A549 (cell line): ENCODE measurements around the gene GALNT14. TPM values are rescaled to one million over a fixed set of nuclear protein-coding genes. Genes with fewer than 3 reads are reported as not detected.

ENCODE experiments used
- ATAC-seq, 2 experiments: fragments of 200-7000 bp in 1 of 2; fragments of >200 bp in 1 of 2; cut with Nextera tagmentation in 1 of 2; cut with Tn5 transposase in 1 of 2; 3 replicates each; pipeline versions ENCODE4 v1.8.0 to v1.9.1; 2018 to 2020; ENCODE audit warnings: mild to moderate bottlenecking in 1 of 2, moderate library complexity in 1 of 2
- CTCF ChIA-PET: fragments of 300-600 bp; sonication (Branson Sonifier 250); formaldehyde crosslinking; extraction: SDS; loops from one replicate; lab custom pipeline; 2021; ENCODE audit warnings: antibody characterized with exemption, inconsistent platforms; lab: Yijun Ruan, JAX
- POLR2A ChIA-PET: fragments of 350-600 bp; formaldehyde crosslinking; extraction: SDS; loops from one replicate; lab custom pipeline; 2021; ENCODE audit warnings: antibody characterized with exemption, inconsistent platforms; lab: Yijun Ruan, JAX
- DNase-seq, 2 experiments: peaks; one replicate each; pipeline versions ENCODE4 v3.0.0 to v3.0.0-alpha.2; 2011 to 2016; ENCODE audit warnings: low read depth in 1 of 2, low spot score in 1 of 2
- FAIRE-seq: peaks from 2 replicates; lab custom pipeline; 2011; peaks lifted over from hg19 to GRCh38; lab: Jason Lieb, UNC
- H3K27ac ChIP-seq, 2 experiments: fragments of >200 bp; sonication (Bioruptor Twin); formaldehyde crosslinking; 3 replicates each; pipeline ENCODE4 v1.5.1; 2016 to 2017
- H3K4me1 ChIP-seq: fragments of >200 bp; sonication (Bioruptor Twin); formaldehyde crosslinking; 3 replicates; pipeline ENCODE4 v1.6.1; 2016
- H3K4me2 ChIP-seq: fragments of >200 bp; sonication (Bioruptor Twin); formaldehyde crosslinking; 3 replicates; pipeline ENCODE4 v1.6.1; 2016
- H3K4me3 ChIP-seq: fragments of >200 bp; sonication (Bioruptor Twin); formaldehyde crosslinking; 3 replicates; pipeline ENCODE4 v1.5.1; 2016
- H3K9me3 ChIP-seq: fragments of >200 bp; sonication (Bioruptor Twin); formaldehyde crosslinking; 3 replicates; pipeline ENCODE4 v1.6.1; 2016
- ATOH8 ChIP-seq: fragments of 250-450 bp; sonication (Bioruptor Pico); IDR thresholded peaks from 2 replicates; pipeline ENCODE4 v1.5.0; 2020; ENCODE audit warnings: low read depth, mild to moderate bottlenecking, moderate library complexity
- CHD4 ChIP-seq: fragments of 200-600 bp; sonication (generic); IDR thresholded peaks from 2 replicates; pipeline ENCODE4 v1.6.1; 2016; ENCODE audit warnings: antibody characterized with exemption, mild to moderate bottlenecking, borderline replicate concordance
- CTCF ChIP-seq: fragments of >200 bp; sonication (Bioruptor Twin); formaldehyde crosslinking; IDR thresholded peaks from 3 replicates; pipeline ENCODE4 v1.5.1; 2016
- E2F6 ChIP-seq: IDR thresholded peaks from 2 replicates; pipeline ENCODE4 v1.6.1; 2012; ENCODE audit warnings: low read depth, borderline replicate concordance
- EHF ChIP-seq: fragments of 250-450 bp; sonication (Bioruptor Pico); IDR thresholded peaks from 2 replicates; pipeline ENCODE4 v1.5.0; 2020; ENCODE audit warnings: mild to moderate bottlenecking
- EHMT2 ChIP-seq: fragments of 200-600 bp; sonication (generic); IDR thresholded peaks from 2 replicates; pipeline ENCODE4 v1.6.1; 2016; ENCODE audit warnings: antibody characterized with exemption, low read depth, mild to moderate bottlenecking, moderate library complexity
- HDAC2 ChIP-seq: fragments of 200-600 bp; sonication (generic); IDR thresholded peaks from 2 replicates; pipeline ENCODE4 v1.6.1; 2016
- KDM1A ChIP-seq: fragments of 200-600 bp; sonication (generic); IDR thresholded peaks from 2 replicates; pipeline ENCODE4 v1.6.1; 2016; ENCODE audit warnings: low read depth, mild to moderate bottlenecking
- MAZ ChIP-seq: fragments of 150-350 bp; IDR thresholded peaks from 2 replicates; pipeline ENCODE4 v1.6.1; 2014; ENCODE audit warnings: antibody characterized with exemption, low read depth, low read length, borderline replicate concordance
- NPAS2 ChIP-seq: fragments of 250-450 bp; sonication (Bioruptor Pico); IDR thresholded peaks from 2 replicates; pipeline ENCODE4 v1.8.0; 2022; ENCODE audit warnings: mild to moderate bottlenecking, moderate library complexity, borderline replicate concordance
- NR3C1 ChIP-seq: fragments of >200 bp; sonication (Bioruptor Twin); formaldehyde crosslinking; IDR thresholded peaks from 3 replicates; pipeline ENCODE4 v1.6.1; 2017
- PBX3 ChIP-seq: IDR thresholded peaks from 2 replicates; pipeline ENCODE4 v1.6.1; 2012
- POLR2AphosphoS2 ChIP-seq: conservative IDR thresholded peaks from 2 replicates; pipeline ENCODE4 v1.6.1; 2012; ENCODE audit warnings: low read length, improper control_type of control experiment, inconsistent platforms
- RFX5 ChIP-seq: fragments of 450-650 bp; IDR thresholded peaks from 2 replicates; pipeline ENCODE4 v1.7.1; 2014; ENCODE audit warnings: antibody characterized with exemption, mild to moderate bottlenecking, moderate library complexity
- RNF2 ChIP-seq: fragments of 200-600 bp; sonication (generic); IDR thresholded peaks from 2 replicates; pipeline ENCODE4 v1.6.1; 2016; ENCODE audit warnings: low read depth, mild to moderate bottlenecking, antibody characterized with exemption, moderate library complexity, borderline replicate concordance
- SMC3 ChIP-seq: fragments of >200 bp; sonication (Bioruptor Twin); formaldehyde crosslinking; IDR thresholded peaks from 3 replicates; pipeline ENCODE4 v1.6.1; 2018; ENCODE audit warnings: inconsistent platforms
- SREBF2 ChIP-seq: fragments of 450-650 bp; IDR thresholded peaks from 2 replicates; pipeline ENCODE4 v1.6.1; 2014; ENCODE audit warnings: mild to moderate bottlenecking, moderate library complexity
- ZFP36 ChIP-seq: fragments of 450-650 bp; IDR thresholded peaks from 2 replicates; pipeline ENCODE4 v1.6.1; 2014; ENCODE audit warnings: borderline replicate concordance; ENCODE audit not compliant: partially characterized antibody
- ZSCAN20 ChIP-seq: fragments of 250-450 bp; sonication (Bioruptor Pico); IDR thresholded peaks from 2 replicates; pipeline ENCODE4 v1.8.0; 2022; ENCODE audit warnings: mild to moderate bottlenecking, moderate library complexity
- WGBS: methylation state at CpG from one replicate; pipeline ENCODE4 v1.1.6; 2017; ENCODE audit errors: missing lambda C conversion rate; 5-methylcytosine and 5-hydroxymethylcytosine counted together
- polyA plus RNA-seq, 4 experiments: library from polyadenylated mRNA; depleted of rRNA in 3 of 4; stranded (reverse); fragments of >200 nt; fragmentation: RNase III in 1 of 4; extraction: RNeasy Plus Mini Kit Qiagen cat#74134 plus additional on column Dnase treatment in 1 of 4; gene quantifications; 2 replicates in 3 of 4; 3 replicates in 1 of 4; pipeline ENCODE4 v1.2.3, GENCODE V29; 2011 to 2017

The GALNT14 gene
- polyA plus RNA-seq, 2 of the 4 experiments (the other 2 are of a cell fraction) = 34.4 to 38.3 TPM

- ChIA-PET POLR2A (no interaction called here), CTCF (interaction anchor here (1.5 to 1.6 kb wide), 2 partner anchors 10 to 16 kb away, joined by 3 to 4 read pairs; partner anchors contain the start of gene GALNT14)
- no peak for DNase-seq
- Histone ChIP-seq H3K27ac (no peak overlapping the region), H3K4me2 (no peak overlapping the region), H3K9me3 (no peaks in the 10 kb centered on the region), H3K4me1 (peaks cover 23% of the 10 kb centered on the region), H3K4me3 (no peak overlapping the region)
- TF ChIP-seq NPAS2 (CRISPR knock-in tag) (no peak), SMC3 (no peak), KDM1A (no peak), ATOH8 (CRISPR knock-in tag) (no peak), CTCF (no peak), ZFP36 (no peak), MAZ (no peak)
- WGBS = 85% methylated on average over 9 of the region's 9 CpGs
- FAIRE-seq = no peak
- no peak for ATAC-seq
These were observed 16.1 kb downstream of the GALNT14 start for GRCh38 chr2:31122133-31122532.

GRCh38 chr2:31113765-31114164 is 24.5 kb downstream of the GALNT14 start:
- ATAC-seq = no peak
- TF ChIP-seq EHF (CRISPR knock-in tag) = no peak
- no peak for TF ChIP-seq CHD4
- TF ChIP-seq POLR2AphosphoS2 = no peak
- no peak for TF ChIP-seq EHMT2
- TF ChIP-seq PBX3 = no peak
- TF ChIP-seq RNF2 = no peak
- FAIRE-seq = no peak
- no peak for DNase-seq
- no peaks in the 10 kb centered on the region for H3K9me3 ChIP-seq
- H3K4me2 ChIP-seq = no peak overlapping the region
- H3K27ac ChIP-seq = no peak overlapping the region
- ChIA-PET POLR2A (no interaction called here), CTCF (interaction anchor here (1.0 to 1.1 kb wide), 2 partner anchors 18 to 23 kb away, joined by 3 read pairs; no protein-coding TSS in a partner anchor)
- no peaks in the 10 kb centered on the region for H3K4me1 ChIP-seq
- H3K4me3 ChIP-seq = no peak overlapping the region

GRCh38 chr2:31112544-31112943 is 25.7 kb downstream of the GALNT14 start:
- WGBS = 91% methylated on average over 3 of the region's 3 CpGs
- no peak overlapping the region for H3K4me2 ChIP-seq
- ChIA-PET CTCF (interaction anchor here (1.1 kb wide), 1 partner anchor 9 kb away, joined by 3 read pairs; no protein-coding TSS in a partner anchor), POLR2A (no interaction called here)
- DNase-seq (no peak), ATAC-seq (no peak), FAIRE-seq (no peak)
- no peak overlapping the region for H3K4me3 ChIP-seq
- no peaks in the 10 kb centered on the region for H3K9me3 ChIP-seq
- no peaks in the 10 kb centered on the region for H3K4me1 ChIP-seq
- TF ChIP-seq ZSCAN20 (no peak), HDAC2 (no peak), SREBF2 (no peak), E2F6 (no peak), RFX5 (no peak), NR3C1 (no peak)
- H3K27ac ChIP-seq = no peak overlapping the region
